DMS 273 (cell line): ENCODE data around the gene IL26.
"Not testable (repeated sequence)": the region's sequence is repeated elsewhere in the genome, so short reads cannot be mapped to it uniquely, and the experiment has no call there.

ENCODE experiments used
- DNase-seq: peaks from one replicate; lab custom pipeline; 2025; ENCODE audit not compliant: unreplicated experiment; lab: John Stamatoyannopoulos, UW

The IL26 gene

GRCh38 chr12:68203460-68203875 lies 22.1 kb downstream of the IL26 start:
- DNase-seq: no peak

- no peak for DNase-seq
These were observed 24.8 kb downstream of the IL26 start for GRCh38 chr12:68200854-68201253.

DNA sequence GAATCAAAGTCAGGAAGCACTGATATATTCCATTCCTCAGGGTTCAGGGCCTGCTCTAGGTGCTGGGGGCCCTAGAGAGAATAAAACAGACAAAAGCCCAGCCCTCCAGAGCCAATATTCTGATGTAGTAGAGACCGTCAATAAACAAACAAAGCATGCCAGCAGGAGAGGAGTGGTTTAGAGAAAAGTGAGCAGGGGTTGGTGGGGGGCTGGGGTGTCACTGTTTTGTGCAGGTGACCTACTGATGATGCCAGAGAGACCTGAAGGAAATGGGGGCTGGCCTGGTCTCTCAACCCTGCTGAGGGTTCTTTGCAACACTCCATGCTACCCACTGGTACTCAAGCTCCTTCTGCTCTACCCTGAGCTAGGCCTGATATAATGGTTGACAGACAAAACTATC lies 26.5 kb downstream of the IL26 start:
- DNase-seq: no peak

- no peak for DNase-seq
These were observed 27.0 kb downstream of the IL26 start for GRCh38 chr12:68198507-68199086.

DNA sequence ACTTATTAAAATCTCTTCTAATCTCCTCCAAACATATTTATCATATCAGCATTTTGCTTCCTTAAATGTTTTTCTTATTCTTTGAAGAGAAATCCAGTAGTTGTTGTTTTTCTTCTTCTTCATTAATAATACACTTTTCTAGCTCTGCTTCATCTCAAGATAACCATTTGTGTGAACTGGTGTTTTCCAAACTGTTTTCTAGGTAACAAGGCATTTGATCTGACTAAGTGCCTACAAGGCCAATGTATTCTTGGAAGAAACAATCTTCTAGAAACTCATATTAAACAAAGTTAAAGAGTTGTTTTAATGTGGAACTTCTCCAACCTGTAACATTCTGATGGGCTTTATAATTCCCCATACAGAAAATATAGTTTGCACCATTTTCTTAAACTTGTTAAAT lies 35.3 kb downstream of the IL26 start:
- no peak for DNase-seq

DNA sequence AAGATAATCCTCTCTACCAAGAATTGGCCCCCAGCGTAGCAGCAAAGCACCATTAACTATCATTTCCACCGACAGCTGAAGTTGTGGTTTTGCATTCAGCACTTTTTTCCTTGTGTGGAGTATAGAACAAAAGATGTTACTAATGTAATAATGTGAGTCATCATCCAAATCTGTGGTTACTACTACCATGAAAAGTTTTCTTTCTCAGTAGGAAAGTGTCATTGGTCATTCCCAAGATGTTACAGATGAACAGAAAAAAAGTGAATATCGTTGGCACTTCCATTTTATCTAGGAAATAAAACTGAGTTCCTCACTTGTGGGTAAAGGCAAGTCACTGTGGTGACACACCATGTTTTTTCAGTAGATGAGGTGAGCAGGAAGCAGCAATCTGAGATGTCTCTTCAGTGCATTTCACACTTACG lies 35.8 kb downstream of the IL26 start:
- no peak for DNase-seq

GRCh38 chr12:68185598-68185997 lies 40.0 kb downstream of the IL26 start:
- no peak for DNase-seq

GRCh38 chr12:68180792-68181744 lies 44.5 kb downstream of the IL26 start:
- DNase-seq: peak; percentile 86

DNA sequence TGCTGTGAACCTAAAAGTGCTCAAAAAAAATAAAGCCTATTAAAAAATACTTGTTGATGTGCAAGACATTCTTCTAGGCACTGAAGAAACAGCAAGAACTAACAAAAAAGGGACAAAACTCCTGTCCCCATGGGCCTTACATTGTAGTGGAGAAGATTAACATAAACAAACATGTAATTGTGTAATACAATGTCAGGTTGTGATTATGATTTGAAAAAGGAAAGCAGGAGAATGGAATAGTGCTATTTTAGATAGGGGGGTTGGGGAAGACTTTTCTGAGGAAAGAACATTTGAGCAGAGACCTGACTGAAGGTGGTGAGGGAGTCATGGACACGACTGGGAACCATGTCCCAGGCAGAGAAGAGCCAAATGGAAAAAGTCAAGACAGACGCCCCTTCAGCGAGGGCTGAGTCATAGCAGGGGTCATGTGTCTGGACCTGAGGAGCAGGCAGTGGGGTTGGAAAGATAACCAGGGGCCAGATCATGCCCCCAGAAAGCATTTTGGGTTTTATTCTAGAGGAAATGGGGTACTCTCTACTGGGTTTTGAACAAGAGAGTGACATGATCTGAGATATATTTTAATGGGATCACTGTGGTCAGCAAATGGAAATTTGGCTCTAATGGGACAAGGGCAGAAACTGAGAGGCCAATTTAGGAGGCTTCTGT lies 46.7 kb downstream of the IL26 start:
- DNase-seq: no peak

DNA sequence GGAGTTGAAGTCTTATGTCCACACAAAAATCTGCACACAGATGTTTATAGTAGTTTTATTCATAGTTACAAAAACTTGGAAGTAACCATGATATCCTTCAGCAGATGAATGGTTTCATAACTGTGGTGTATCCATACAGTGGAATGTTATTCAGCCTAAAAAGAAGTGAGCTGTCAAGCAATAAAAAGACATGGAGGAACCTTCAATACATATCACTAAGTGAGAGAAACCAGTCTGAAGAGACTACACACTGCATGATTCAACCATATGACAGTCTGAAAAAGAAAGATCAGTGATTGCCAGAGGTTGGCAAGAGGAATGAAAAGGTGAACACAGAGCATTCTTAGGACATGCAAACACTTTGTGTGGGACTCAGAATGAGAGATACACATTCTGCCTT lies 47.4 kb downstream of the IL26 start:
- DNase-seq: no peak

DNA sequence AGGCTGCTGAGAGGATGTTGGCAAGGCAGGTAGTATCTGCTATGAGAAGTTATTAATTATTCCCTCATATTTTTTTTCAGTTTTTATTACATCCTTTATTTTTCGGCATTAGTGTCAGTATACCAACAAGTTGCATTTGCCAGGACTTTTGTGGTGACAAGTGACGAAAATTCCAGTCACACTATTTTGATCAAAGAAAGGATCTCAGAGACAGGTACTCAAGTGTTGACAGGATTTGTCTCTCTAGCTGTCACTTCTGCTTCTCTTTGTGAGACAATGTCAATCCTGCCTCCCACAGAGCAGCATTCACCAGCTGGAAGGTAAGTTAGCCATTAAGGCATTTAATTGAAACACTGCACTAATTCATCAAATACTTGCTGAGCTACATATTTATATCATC lies 48.0 kb downstream of the IL26 start:
- DNase-seq: no peak

DNA sequence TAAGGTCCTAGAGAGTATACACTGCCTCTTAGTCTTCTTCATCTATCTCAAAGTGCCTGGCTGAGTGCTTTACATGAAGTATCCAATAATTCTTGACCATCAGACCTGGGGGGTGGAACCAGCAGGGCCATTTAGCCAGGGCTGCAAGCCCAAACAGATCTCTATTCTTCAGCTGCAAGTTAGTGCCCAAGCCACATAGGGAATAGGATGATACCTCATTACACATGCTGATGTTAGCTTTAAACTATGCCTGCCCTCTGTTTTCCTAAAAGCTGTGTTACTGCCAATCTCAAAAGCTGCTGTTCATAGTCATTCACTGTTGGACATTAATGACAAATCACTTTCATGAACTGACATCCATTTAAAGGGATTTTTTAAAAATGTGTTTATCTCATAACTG lies 49.4 kb downstream of the IL26 start:
- DNase-seq: peak; percentile 50

GRCh38 chr12:68175557-68176061 lies 50.0 kb downstream of the IL26 start:
- DNase-seq: no peak

GRCh38 chr12:68174761-68175160 lies 50.8 kb downstream of the IL26 start:
- DNase-seq: not testable (repeated sequence)

- DNase-seq: no peak
These were observed 51.8 kb downstream of the IL26 start for GRCh38 chr12:68173792-68174191.

- no peak for DNase-seq
These were observed 54.9 kb downstream of the IL26 start for GRCh38 chr12:68170726-68171125.

GRCh38 chr12:68169213-68169889 lies 56.3 kb downstream of the IL26 start:
- no peak for DNase-seq

- DNase-seq: no peak
These were observed 59.2 kb downstream of the IL26 start for GRCh38 chr12:68166317-68166831.

DNA sequence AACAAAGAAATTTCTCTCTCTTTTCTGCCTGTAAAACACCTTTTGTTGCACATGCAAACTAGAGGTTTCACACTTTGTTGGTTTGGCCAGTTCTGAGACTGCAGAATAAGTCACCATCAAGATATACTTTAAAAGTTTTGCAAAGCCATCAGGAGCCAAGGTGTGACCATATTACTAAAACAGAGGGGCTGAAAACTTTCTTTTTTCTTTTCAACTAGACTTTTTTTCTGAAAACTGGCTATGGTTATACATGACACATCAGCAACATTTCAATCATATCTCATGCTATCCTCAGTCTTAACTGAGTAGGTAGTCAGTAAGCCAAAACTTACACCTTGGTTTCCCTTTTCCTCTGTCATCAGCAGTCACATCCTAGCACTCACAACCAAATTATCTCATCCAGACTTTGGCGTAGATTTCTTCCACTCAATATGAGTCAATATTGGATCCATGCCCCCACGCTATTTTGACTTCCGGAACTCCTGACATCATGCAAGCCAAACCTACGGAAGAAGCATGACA lies 62.0 kb downstream of the IL26 start:
- DNase-seq: no peak

DNA sequence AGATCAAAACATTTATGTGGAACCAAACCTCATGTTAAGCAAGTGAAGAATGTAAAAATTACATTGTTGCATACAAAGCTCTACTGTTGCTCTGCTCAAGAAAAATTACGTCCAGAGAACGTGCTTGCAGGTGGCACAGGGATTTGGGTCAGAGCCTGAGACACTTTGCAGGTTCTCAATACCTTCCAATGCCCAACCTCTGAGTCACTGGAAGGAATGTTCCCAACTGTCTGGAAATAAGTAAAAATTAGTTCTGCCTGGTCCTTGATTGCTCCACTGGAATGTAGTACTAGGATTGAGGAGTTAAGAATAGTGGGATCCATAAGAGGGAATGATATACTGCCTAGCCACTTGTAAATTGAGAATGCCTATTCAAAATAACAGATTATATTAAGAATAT lies 63.2 kb downstream of the IL26 start:
- no peak for DNase-seq
